SU-DHL-6 (cell line): ENCODE data around the gene TAF13.
A peak's percentile ranks its signal among the peaks of the same experiment; 100 is the strongest.

Experiments used
- H2AFZ ChIP-seq: fragments of 200-600 bp; sonication (generic); 2 replicates; pipeline ENCODE4 v1.6.1; 2014; ENCODE audit warnings: low read depth, mild to moderate bottlenecking, moderate library complexity, mixed read lengths, antibody characterized with exemption, low read length; ENCODE audit not compliant: severe bottlenecking
- H3F3A ChIP-seq: fragments of 200-600 bp; shearing (Covaris generic); 2 replicates; pipeline ENCODE4 v1.6.0; 2016; ENCODE audit warnings: antibody characterized with exemption, mild to moderate bottlenecking; ENCODE audit not compliant: insufficient read depth
- H3K27ac ChIP-seq: fragments of 200-600 bp; sonication (generic); 2 replicates; pipeline ENCODE4 v1.5.1; 2016; ENCODE audit warnings: low read depth, mild to moderate bottlenecking, low read length, moderate library complexity, mixed read lengths
- H3K27me3 ChIP-seq: fragments of 200-600 bp; sonication (generic), shearing (Covaris generic); 2 replicates; pipeline ENCODE4 v1.6.0; 2014; ENCODE audit warnings: mild to moderate bottlenecking, low read length
- H3K36me3 ChIP-seq: fragments of 200-600 bp; sonication (generic); 2 replicates; pipeline ENCODE4 v1.6.1; 2014; ENCODE audit warnings: mild to moderate bottlenecking, low read length, mixed read lengths
- H3K4me2 ChIP-seq: fragments of 300-600, 200-600 bp; shearing (Covaris generic), sonication (generic); 2 replicates; pipeline ENCODE4 v1.6.0; 2014; ENCODE audit warnings: low read length, low read depth, mild to moderate bottlenecking; ENCODE audit not compliant: poor library complexity, severe bottlenecking
- H3K4me3 ChIP-seq: fragments of 200-600 bp; sonication (generic); 2 replicates; pipeline ENCODE4 v1.5.1; 2014; ENCODE audit warnings: antibody characterized with exemption, low read length, mild to moderate bottlenecking, mixed read lengths; ENCODE audit not compliant: insufficient read depth, poor library complexity, severe bottlenecking
- H3K79me2 ChIP-seq: fragments of 200-600 bp; sonication (generic); 2 replicates; pipeline ENCODE4 v1.6.1; 2014; ENCODE audit warnings: mild to moderate bottlenecking, low read length, moderate library complexity; ENCODE audit not compliant: insufficient read depth
- H3K9ac ChIP-seq: fragments of 200-600 bp; sonication (generic); 2 replicates; pipeline ENCODE4 v1.7.0; 2014; ENCODE audit warnings: mild to moderate bottlenecking, low read length
- H3K9me2 ChIP-seq: fragments of 200-600 bp; sonication (generic); replicated peaks from 2 replicates; pipeline ENCODE4 v1.6.1; 2014; ENCODE audit warnings: low read length; ENCODE audit not compliant: insufficient read depth
- H3K9me3 ChIP-seq: fragments of 200-600 bp; sonication (generic); 2 replicates; pipeline ENCODE4 v1.6.1; 2014; ENCODE audit warnings: low read length, mixed read lengths; ENCODE audit not compliant: insufficient read depth
- H4K20me1 ChIP-seq: fragments of 200-600 bp; sonication (generic); 2 replicates; pipeline ENCODE4 v1.6.1; 2014; ENCODE audit warnings: low read depth, mild to moderate bottlenecking, antibody characterized with exemption, low read length, moderate library complexity, mixed read lengths
- EZH2phosphoT487 ChIP-seq: fragments of 200-600 bp; sonication (generic), shearing (Covaris generic); conservative IDR thresholded peaks from 2 replicates; pipeline ENCODE4 v1.6.1; 2018; ENCODE audit warnings: mild to moderate bottlenecking, antibody characterized with exemption, low read length, moderate library complexity, mixed read lengths
- TF ChIP-seq, protein P1 (sequence below): fragments of 200-600 bp; sonication (generic); IDR thresholded peaks from one replicate; pipeline ENCODE4 v1.5.1; 2017; ENCODE audit warnings: antibody characterized with exemption, mild to moderate bottlenecking, low read length, moderate library complexity; ENCODE audit not compliant: insufficient read depth, poor library complexity, severe bottlenecking

Gene TAF13

DNA sequence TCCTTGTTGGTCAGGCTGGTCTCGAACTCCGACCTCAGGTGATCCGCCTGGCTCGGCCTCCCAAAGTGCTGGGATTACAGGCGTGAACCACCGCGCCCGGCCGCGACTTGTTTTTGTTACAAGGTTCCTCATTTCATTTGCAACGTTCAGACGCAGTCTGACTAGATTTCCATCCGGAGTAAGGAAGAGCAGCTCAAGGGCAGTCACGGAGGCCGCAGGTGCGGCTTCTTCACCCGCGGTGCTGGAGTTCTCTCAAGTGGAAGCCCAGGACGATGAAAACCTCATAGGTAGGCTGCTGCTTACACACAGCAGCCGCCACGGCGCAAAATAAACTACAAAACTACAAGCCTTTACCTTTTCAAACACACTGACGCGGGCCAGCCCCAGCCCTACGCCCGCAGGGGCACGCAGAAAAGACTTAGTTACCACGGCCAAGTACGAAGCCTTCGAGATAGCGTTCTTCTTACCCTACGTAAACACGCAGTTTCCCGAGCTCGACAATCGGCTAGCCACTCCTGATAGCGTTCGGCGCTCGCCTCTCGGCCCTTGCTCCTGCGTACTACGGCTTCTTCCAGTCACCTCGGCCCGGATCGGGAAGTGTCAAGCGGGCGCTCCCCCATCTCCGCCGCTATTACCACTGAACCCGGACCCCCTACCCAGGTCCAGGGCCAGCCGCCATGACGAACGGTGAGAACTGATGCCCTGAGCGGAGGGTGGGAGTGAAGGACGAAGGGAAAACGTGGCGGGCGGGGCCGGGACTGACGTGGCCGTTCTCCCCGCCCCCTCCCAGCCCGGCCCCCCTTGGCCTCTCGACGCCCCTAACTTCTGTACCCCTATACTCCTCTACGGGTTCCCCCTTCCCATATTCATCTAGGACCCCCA lies 14.6 kb upstream of the TAF13 start, which contains the start of gene TMEM167B:
TSS of gene TMEM167B (plus strand) at position 569 of the 882 bp plus-strand sequence. CDS start at position 678, 109 bp downstream.
- H4K20me1 ChIP-seq = no peaks in the 10 kb centered on the region

DNA sequence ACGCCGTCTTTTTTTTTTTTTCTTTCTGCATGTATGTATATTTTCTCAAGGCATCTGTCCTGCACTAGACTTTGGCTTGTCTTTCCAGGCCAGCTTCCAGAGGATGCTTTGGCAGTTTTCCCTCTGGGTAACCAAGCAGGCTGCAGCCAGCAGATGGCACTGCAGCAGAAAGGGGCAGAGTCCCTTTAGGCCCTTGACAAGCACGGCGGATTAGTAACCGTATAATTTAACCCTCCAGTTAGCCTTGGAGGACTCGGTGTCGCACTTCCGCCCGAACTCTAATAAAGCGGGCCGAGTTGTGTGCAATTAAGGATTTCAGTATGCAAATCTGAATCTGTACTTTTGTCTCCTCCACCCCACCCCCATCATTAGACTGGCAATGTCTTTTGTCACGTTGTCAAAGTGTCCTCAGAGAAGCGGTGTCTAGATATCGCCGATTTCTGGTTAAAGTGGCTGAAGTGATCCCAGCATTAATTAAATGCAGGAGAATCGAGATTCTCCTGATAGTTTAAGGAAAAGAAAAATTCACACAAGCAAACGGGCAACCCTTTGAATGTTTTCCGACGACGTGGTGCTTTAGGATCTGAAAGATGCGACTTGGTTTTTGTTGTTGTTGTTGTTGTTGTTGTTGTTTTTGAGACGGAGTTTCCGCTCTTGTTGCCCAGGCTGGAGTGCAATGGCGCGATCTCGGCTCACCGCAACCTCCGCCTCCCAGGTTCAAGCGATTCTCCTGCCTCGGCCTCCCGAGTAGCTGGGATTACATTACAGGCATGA lies 13.6 kb upstream of the TAF13 start:
- Histone ChIP-seq H3K27ac (no peak overlapping the region), H3K27me3 (no peaks in the 10 kb centered on the region), H3F3A (no peaks in the 10 kb centered on the region), H3K36me3 (peaks cover 3% of the 10 kb centered on the region; the same call in 1 of the 2 replicates), H2AFZ (no peak overlapping the region), H3K9me2 (no peaks in the 10 kb centered on the region), H3K9ac (no peak overlapping the region), H3K9me3 (no peaks in the 10 kb centered on the region), H3K4me3 (no peak overlapping the region), H3K79me2 (peaks cover 30% of the 10 kb centered on the region), H3K4me2 (no peak overlapping the region), H4K20me1 (no peaks in the 10 kb centered on the region)
- TF ChIP-seq EZH2phosphoT487 = no peak
- TF ChIP-seq, protein P1, sequence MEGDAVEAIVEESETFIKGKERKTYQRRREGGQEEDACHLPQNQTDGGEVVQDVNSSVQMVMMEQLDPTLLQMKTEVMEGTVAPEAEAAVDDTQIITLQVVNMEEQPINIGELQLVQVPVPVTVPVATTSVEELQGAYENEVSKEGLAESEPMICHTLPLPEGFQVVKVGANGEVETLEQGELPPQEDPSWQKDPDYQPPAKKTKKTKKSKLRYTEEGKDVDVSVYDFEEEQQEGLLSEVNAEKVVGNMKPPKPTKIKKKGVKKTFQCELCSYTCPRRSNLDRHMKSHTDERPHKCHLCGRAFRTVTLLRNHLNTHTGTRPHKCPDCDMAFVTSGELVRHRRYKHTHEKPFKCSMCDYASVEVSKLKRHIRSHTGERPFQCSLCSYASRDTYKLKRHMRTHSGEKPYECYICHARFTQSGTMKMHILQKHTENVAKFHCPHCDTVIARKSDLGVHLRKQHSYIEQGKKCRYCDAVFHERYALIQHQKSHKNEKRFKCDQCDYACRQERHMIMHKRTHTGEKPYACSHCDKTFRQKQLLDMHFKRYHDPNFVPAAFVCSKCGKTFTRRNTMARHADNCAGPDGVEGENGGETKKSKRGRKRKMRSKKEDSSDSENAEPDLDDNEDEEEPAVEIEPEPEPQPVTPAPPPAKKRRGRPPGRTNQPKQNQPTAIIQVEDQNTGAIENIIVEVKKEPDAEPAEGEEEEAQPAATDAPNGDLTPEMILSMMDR = peak; percentile 53

More for the DNA sequence above, 14.6 kb upstream of the TAF13 start, which contains the start of gene TMEM167B:
- Histone ChIP-seq H3K4me3 (peak within 1 kb of the TSS; percentile 73), H3K79me2 (peaks cover 30% of the 10 kb centered on the region), H3K27ac (peak within 1 kb of the TSS; percentile 70), H3K4me2 (peak within 1 kb of the TSS; percentile 78), H3F3A (peaks cover 6% of the 10 kb centered on the region), H2AFZ (peak within 1 kb of the TSS; percentile 91), H3K27me3 (no peaks in the 10 kb centered on the region), H3K9ac (peak within 1 kb of the TSS; percentile 69), H3K36me3 (peaks cover 3% of the 10 kb centered on the region; the same call in 1 of the 2 replicates), H3K9me2 (no peaks in the 10 kb centered on the region), H3K9me3 (no peaks in the 10 kb centered on the region)
- TF ChIP-seq, protein P1 = no peak
- no peak for TF ChIP-seq EZH2phosphoT487

DNA sequence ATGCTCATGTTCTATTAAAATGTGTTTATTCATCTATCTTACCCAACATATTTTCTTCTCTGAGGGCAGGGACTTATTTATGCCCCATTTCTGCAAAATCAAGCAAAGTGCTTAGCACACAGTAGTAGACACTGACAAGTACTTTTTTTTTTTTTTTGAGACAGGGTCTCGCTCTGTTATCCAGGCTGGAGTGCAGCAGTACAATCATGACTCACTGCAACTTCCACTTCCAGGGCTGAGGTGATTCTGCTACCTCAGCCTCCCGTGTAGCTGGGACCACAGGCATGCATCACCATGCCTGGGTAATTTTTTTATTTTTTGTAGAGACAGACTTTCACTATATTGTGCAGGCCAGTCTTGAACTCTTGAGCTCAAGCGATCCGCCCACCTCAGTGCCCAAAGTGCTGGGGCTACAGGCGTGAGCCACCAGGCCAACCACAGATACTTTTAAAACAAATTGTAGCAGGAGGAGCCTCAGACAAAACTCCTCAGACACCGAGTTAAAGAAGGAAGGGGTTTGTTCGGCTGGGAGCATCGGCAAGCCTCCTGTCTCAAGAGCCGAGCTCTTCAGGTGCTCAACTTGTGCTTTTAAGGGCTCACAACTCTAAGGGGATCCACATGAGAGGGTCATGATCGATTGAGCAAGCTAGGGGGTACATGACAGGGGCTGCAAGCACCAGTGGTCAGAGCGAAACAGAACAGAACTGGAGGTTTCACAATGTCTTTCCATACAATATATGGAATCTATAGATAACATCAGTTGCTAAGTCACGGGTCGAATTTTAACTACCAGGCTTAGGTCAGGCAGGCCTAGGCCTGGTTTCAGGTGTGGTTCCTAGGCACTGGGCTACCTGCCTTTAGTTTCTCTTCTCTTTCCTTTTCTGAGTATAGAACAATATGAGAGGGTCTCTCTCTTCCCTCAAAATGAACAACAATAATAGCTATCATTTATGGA lies 9.0 kb upstream of the TAF13 start:
- Histone ChIP-seq H3K9ac (no peak overlapping the region), H3F3A (no peaks in the 10 kb centered on the region), H3K9me2 (no peaks in the 10 kb centered on the region), H3K4me3 (no peak overlapping the region), H3K27me3 (no peaks in the 10 kb centered on the region), H3K36me3 (no peaks in the 10 kb centered on the region), H4K20me1 (no peaks in the 10 kb centered on the region), H3K4me2 (no peak overlapping the region), H2AFZ (no peak overlapping the region), H3K79me2 (no peaks in the 10 kb centered on the region), H3K9me3 (no peaks in the 10 kb centered on the region), H3K27ac (no peak overlapping the region)
- no peak for TF ChIP-seq EZH2phosphoT487
- TF ChIP-seq, protein P1 = no peak
